HCT116 (cell line): Measurements from ENCODE around the gene FOXO3. TPM values are rescaled to one million over a fixed set of nuclear protein-coding genes. Genes with fewer than 3 reads are reported as not detected.

ENCODE experiments used
- ATAC-seq: fragments of 200-7000 bp; cut with Tn5 transposase; 2 replicates; pipeline ENCODE4 v1.9.1; 2020; ENCODE audit warnings: mild to moderate bottlenecking, moderate library complexity
- BruUV-seq: library from RNA; stranded (reverse); fragments of 400-500 nt; replicated peaks from 2 replicates; lab custom pipeline; 2021; lab: Mats Ljungman, UMichigan
- CTCF ChIA-PET: fragments of 300-600 bp; sonication (Branson Sonifier 250); formaldehyde crosslinking; loops from one replicate; lab custom pipeline; 2021; ENCODE audit warnings: antibody characterized with exemption; lab: Charles Lee
- POLR2A ChIA-PET: fragments of 300-600, 350-600 bp; sonication (Branson Sonifier 250); formaldehyde crosslinking; loops from one replicate; lab custom pipeline; 2021; ENCODE audit warnings: antibody characterized with exemption; lab: Charles Lee
- RAD21 ChIA-PET, 2 experiments: fragments of 300-600 bp; sonication (Branson Sonifier 250); formaldehyde crosslinking; loops; one replicate each; lab custom pipeline; 2023; ENCODE audit warnings: low total read pairs in 2 of 2; ENCODE audit not compliant: uncharacterized antibody in 2 of 2, unreplicated experiment in 2 of 2, low non-redundant PET in 1 of 2; lab: Charles Lee
- DNase-seq: peaks from one replicate; pipeline ENCODE4 v3.0.0-alpha.2; 2010; ENCODE audit warnings: low read depth, low spot score
- H2AFZ ChIP-seq: fragments of 200-600 bp; shearing (Covaris generic), sonication (generic); 2 replicates; pipeline ENCODE4 v1.6.1; 2017; ENCODE audit warnings: low read depth, mixed run types, mixed read lengths, antibody characterized with exemption, low read length; ENCODE audit not compliant: poor library complexity, severe bottlenecking
- H3K27ac ChIP-seq: 2 replicates; pipeline ENCODE4 v1.5.1; 2012; ENCODE audit warnings: low read depth, low read length
- H3K27me3 ChIP-seq: fragments of 200-600 bp; sonication (generic); 2 replicates; pipeline ENCODE4 v1.6.1; 2016; ENCODE audit warnings: mixed run types, low read length, mixed read lengths; ENCODE audit not compliant: insufficient read depth
- H3K36me3 ChIP-seq, 2 experiments: fragments of 200-500 bp in 1 of 2; fragments of 200-600 bp in 1 of 2; sonication (Bioruptor generic) in 1 of 2; sonication (generic) in 1 of 2; 2 replicates each; pipeline versions ENCODE4 v1.5.1 to v1.6.1; 2014 to 2016; ENCODE audit warnings: low read length in 2 of 2, inconsistent platforms in 1 of 2, mixed read lengths in 1 of 2, mixed run types in 1 of 2; ENCODE audit not compliant: insufficient read depth in 2 of 2, control insufficient read depth in 1 of 2
- H3K4me1 ChIP-seq, 2 experiments: fragments of 200-600 bp in 1 of 2; sonication (generic) in 1 of 2; 2 replicates each; pipeline versions ENCODE4 v1.5.1 to v1.6.1; 2012 to 2017; ENCODE audit warnings: low read length in 2 of 2, inconsistent platforms in 1 of 2, mild to moderate bottlenecking in 1 of 2, mixed read lengths in 1 of 2, mixed run types in 1 of 2, moderate library complexity in 1 of 2; ENCODE audit not compliant: insufficient read depth in 2 of 2, control insufficient read depth in 1 of 2
- H3K4me2 ChIP-seq: fragments of 200-600 bp; sonication (generic); 2 replicates; pipeline ENCODE4 v1.6.1; 2017; ENCODE audit warnings: mixed run types, low read length, mixed read lengths
- H3K4me3 ChIP-seq, 2 experiments: fragments of 200-600 bp in 1 of 2; sonication (generic) in 1 of 2; replicated peaks in 1 of 2; 2 replicates each; pipeline ENCODE4 v1.5.1; 2011 to 2016; ENCODE audit warnings: low read length in 2 of 2, control low read depth in 1 of 2, low read depth in 1 of 2, mild to moderate bottlenecking in 1 of 2, mixed read lengths in 1 of 2, mixed run types in 1 of 2
- H3K79me2 ChIP-seq: fragments of 200-600 bp; sonication (generic); 2 replicates; pipeline ENCODE4 v1.6.1; 2017; ENCODE audit warnings: mild to moderate bottlenecking, mixed run types, low read length, moderate library complexity, mixed read lengths; ENCODE audit not compliant: insufficient read depth
- H3K9ac ChIP-seq: fragments of 200-600 bp; sonication (generic); 2 replicates; pipeline ENCODE4 v1.6.1; 2016; ENCODE audit warnings: low read length, mixed read lengths
- H3K9me2 ChIP-seq: fragments of 200-600 bp; sonication (generic), shearing (Covaris generic); 2 replicates; pipeline ENCODE4 v1.6.1; 2017; ENCODE audit warnings: mixed run types, mild to moderate bottlenecking, moderate library complexity; ENCODE audit not compliant: insufficient read depth
- H3K9me3 ChIP-seq, 2 experiments: fragments of 200-500 bp in 1 of 2; fragments of 200-600 bp in 1 of 2; sonication (Bioruptor generic) in 1 of 2; sonication (generic) in 1 of 2; 2 replicates each; pipeline ENCODE4 v1.6.1; 2014 to 2017; ENCODE audit warnings: low read length in 2 of 2, mixed read lengths in 2 of 2, inconsistent platforms in 1 of 2, low read depth in 1 of 2, mild to moderate bottlenecking in 1 of 2, mixed run types in 1 of 2, moderate library complexity in 1 of 2; ENCODE audit not compliant: control insufficient read depth in 1 of 2, insufficient read depth in 1 of 2
- H4K20me1 ChIP-seq: fragments of 200-600 bp; sonication (generic), shearing (Covaris generic); 2 replicates; pipeline ENCODE4 v1.6.1; 2017; ENCODE audit warnings: mixed run types, mild to moderate bottlenecking, moderate library complexity; ENCODE audit not compliant: insufficient read depth
- EZH2 ChIP-seq: fragments of 200-600 bp; sonication (generic); IDR thresholded peaks from 2 replicates; pipeline ENCODE4 v1.6.1; 2017; ENCODE audit warnings: antibody characterized with exemption, mixed run types
- SIN3A ChIP-seq: IDR thresholded peaks from 2 replicates; pipeline ENCODE4 v1.6.1; 2012; ENCODE audit warnings: low read depth
- YY1 ChIP-seq: IDR thresholded peaks from 2 replicates; pipeline ENCODE4 v1.6.1; 2011; ENCODE audit warnings: low read length, low read depth, moderate library complexity, mild to moderate bottlenecking; ENCODE audit not compliant: insufficient replicate concordance; ENCODE audit errors: extremely low read depth
- ZFX ChIP-seq: fragments of 450-650 bp; IDR thresholded peaks from 2 replicates; pipeline ENCODE4 v1.6.1; 2017
- intact Hi-C: fragments of 100-400 bp; cut with micrococcal nuclease; formaldehyde crosslinking; loops from 2 replicates; pipeline ENCODE4 v1.10.0; 2022
- total RNA-seq: library from RNA; stranded (reverse); gene quantifications from one replicate; pipeline ENCODE4 v1.2.1, GENCODE V29; 2021; ENCODE audit not compliant: unreplicated experiment
- TF ChIP-seq, protein P1 (sequence below): IDR thresholded peaks from 2 replicates; pipeline ENCODE4 v1.6.1; 2012; ENCODE audit warnings: low read depth

The FOXO3 gene
- total RNA-seq, 1 experiment from 2014 or later = 40.0 TPM

- intact Hi-C loops = no loop called here
- H3K27ac ChIP-seq = no peak overlapping the region
- CTCF ChIA-PET = no interaction called here
These were observed 93.9 kb downstream of the FOXO3 start for GRCh38 chr6:108654465-108655106.

More at GRCh38 chr6:108654465-108655106, 93.9 kb downstream of the FOXO3 start:
- DNase-seq = no peak
- BruUV-seq = no TSS peak
- Histone ChIP-seq H4K20me1 (peaks cover 5% of the 10 kb centered on the region; the same call in 1 of the 2 replicates), H3K9me2 (no peaks in the 10 kb centered on the region), H3K79me2 (peaks cover 57% of the 10 kb centered on the region), H3K9ac (no peak overlapping the region), H3K36me3 (no peaks in the 10 kb centered on the region), H3K4me2 (no peak overlapping the region), H3K4me3 (no peak overlapping the region), H2AFZ (no peak overlapping the region), H3K27me3 (no peaks in the 10 kb centered on the region), H3K4me1 (no peaks in the 10 kb centered on the region)
- POLR2A ChIA-PET = no interaction called here
- RAD21 ChIA-PET = no interaction called here
- ATAC-seq = no peak
- no peak for TF ChIP-seq YY1
- no peak for TF ChIP-seq EZH2
- TF ChIP-seq ZFX = no peak
- no peak for TF ChIP-seq SIN3A
- TF ChIP-seq, protein P1, sequence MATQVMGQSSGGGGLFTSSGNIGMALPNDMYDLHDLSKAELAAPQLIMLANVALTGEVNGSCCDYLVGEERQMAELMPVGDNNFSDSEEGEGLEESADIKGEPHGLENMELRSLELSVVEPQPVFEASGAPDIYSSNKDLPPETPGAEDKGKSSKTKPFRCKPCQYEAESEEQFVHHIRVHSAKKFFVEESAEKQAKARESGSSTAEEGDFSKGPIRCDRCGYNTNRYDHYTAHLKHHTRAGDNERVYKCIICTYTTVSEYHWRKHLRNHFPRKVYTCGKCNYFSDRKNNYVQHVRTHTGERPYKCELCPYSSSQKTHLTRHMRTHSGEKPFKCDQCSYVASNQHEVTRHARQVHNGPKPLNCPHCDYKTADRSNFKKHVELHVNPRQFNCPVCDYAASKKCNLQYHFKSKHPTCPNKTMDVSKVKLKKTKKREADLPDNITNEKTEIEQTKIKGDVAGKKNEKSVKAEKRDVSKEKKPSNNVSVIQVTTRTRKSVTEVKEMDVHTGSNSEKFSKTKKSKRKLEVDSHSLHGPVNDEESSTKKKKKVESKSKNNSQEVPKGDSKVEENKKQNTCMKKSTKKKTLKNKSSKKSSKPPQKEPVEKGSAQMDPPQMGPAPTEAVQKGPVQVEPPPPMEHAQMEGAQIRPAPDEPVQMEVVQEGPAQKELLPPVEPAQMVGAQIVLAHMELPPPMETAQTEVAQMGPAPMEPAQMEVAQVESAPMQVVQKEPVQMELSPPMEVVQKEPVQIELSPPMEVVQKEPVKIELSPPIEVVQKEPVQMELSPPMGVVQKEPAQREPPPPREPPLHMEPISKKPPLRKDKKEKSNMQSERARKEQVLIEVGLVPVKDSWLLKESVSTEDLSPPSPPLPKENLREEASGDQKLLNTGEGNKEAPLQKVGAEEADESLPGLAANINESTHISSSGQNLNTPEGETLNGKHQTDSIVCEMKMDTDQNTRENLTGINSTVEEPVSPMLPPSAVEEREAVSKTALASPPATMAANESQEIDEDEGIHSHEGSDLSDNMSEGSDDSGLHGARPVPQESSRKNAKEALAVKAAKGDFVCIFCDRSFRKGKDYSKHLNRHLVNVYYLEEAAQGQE = no peak
- TF ChIP-seq, all 23 proteins: peak for 0
- no peaks in the 10 kb centered on the region for H3K9me3 ChIP-seq
